OCI-LY7 (cell line): Measurements from ENCODE around the gene CIAO1. TPM values are rescaled to one million over a fixed set of nuclear protein-coding genes. Genes with fewer than 3 reads are reported as not detected.

Experiments used
- BruUV-seq: library from RNA; stranded (reverse); fragments of 400-500 nt; replicated peaks from 2 replicates; lab custom pipeline; 2021; lab: Mats Ljungman, UMichigan
- CTCF ChIA-PET: fragments of 300-600 bp; sonication (Branson Sonifier 250); formaldehyde crosslinking; loops from one replicate; lab custom pipeline; 2022; ENCODE audit warnings: antibody characterized with exemption; ENCODE audit not compliant: unreplicated experiment; lab: Charles Lee
- POLR2A ChIA-PET: fragments of 300-600 bp; sonication (Branson Sonifier 250); formaldehyde crosslinking; loops from one replicate; lab custom pipeline; 2022; ENCODE audit warnings: antibody characterized with exemption; lab: Charles Lee
- DNase-seq: peaks from one replicate; pipeline ENCODE4 v3.0.0-alpha.2; 2015; ENCODE audit warnings: low spot score
- H2AFZ ChIP-seq: fragments of 200-600 bp; sonication (generic), shearing (Covaris generic); 2 replicates; pipeline ENCODE4 v1.6.1; 2014; ENCODE audit warnings: mild to moderate bottlenecking, antibody characterized with exemption, low read length, moderate library complexity
- H3K27ac ChIP-seq: fragments of 200-600 bp; sonication (generic); 2 replicates; pipeline ENCODE4 v1.5.1; 2014; ENCODE audit warnings: mixed run types, low read depth, mild to moderate bottlenecking, moderate library complexity, low read length, inconsistent platforms; ENCODE audit not compliant: poor library complexity, severe bottlenecking
- H3K36me3 ChIP-seq: fragments of 200-600 bp; sonication (generic); 2 replicates; pipeline ENCODE4 v1.6.1; 2014; ENCODE audit warnings: mild to moderate bottlenecking, antibody characterized with exemption, low read length, moderate library complexity, mixed read lengths; ENCODE audit not compliant: insufficient read depth
- H3K4me1 ChIP-seq: fragments of 200-600 bp; sonication (generic); 2 replicates; pipeline ENCODE4 v1.5.1; 2014; ENCODE audit warnings: mild to moderate bottlenecking, low read length; ENCODE audit not compliant: insufficient read depth, poor library complexity, severe bottlenecking
- H3K4me2 ChIP-seq: fragments of 200-600 bp; sonication (generic); 2 replicates; pipeline ENCODE4 v1.6.1; 2014; ENCODE audit warnings: mild to moderate bottlenecking, low read length
- H3K4me3 ChIP-seq: fragments of 200-600 bp; sonication (generic); 2 replicates; pipeline ENCODE4 v1.5.1; 2014; ENCODE audit warnings: mild to moderate bottlenecking, low read depth, low read length; ENCODE audit not compliant: poor library complexity, severe bottlenecking
- H3K79me2 ChIP-seq: fragments of 200-600 bp; sonication (generic); 2 replicates; pipeline ENCODE4 v1.6.1; 2016; ENCODE audit warnings: low read depth, mild to moderate bottlenecking, low read length, moderate library complexity, mixed read lengths; ENCODE audit not compliant: insufficient read depth
- H3K9me2 ChIP-seq: fragments of 200-600 bp; sonication (generic); 2 replicates; pipeline ENCODE4 v1.6.1; 2016; ENCODE audit warnings: mild to moderate bottlenecking, low read length, mixed read lengths; ENCODE audit not compliant: insufficient read depth
- H3K9me3 ChIP-seq: fragments of 200-600 bp; sonication (generic); 2 replicates; pipeline ENCODE4 v1.6.1; 2014; ENCODE audit warnings: mild to moderate bottlenecking, mixed run types, low read length, mixed read lengths
- H4K20me1 ChIP-seq: fragments of 200-600 bp; sonication (generic); 2 replicates; pipeline ENCODE4 v1.6.1; 2014; ENCODE audit warnings: mild to moderate bottlenecking, antibody characterized with exemption, low read length, moderate library complexity, mixed read lengths; ENCODE audit not compliant: insufficient read depth
- EZH2phosphoT487 ChIP-seq: fragments of 200-600 bp; sonication (generic); IDR thresholded peaks from 2 replicates; pipeline ENCODE4 v1.6.1; 2018; ENCODE audit warnings: low read depth, borderline replicate concordance, mild to moderate bottlenecking, mixed run types, antibody characterized with exemption, low read length, moderate library complexity, mixed read lengths
- intact Hi-C: fragments of 100-400 bp; cut with micrococcal nuclease; formaldehyde crosslinking; loops from one replicate; pipeline ENCODE4 v1.10.0; 2022; ENCODE audit not compliant: unreplicated experiment
- total RNA-seq, 2 experiments: library from RNA; depleted of rRNA in 1 of 2; stranded (reverse); fragments of >200 nt in 1 of 2; shearing (Covaris generic) in 1 of 2; gene quantifications; 2 replicates each; pipeline ENCODE4 v1.2.3, GENCODE V29; 2014 to 2022
- TF ChIP-seq, protein P1 (sequence below): fragments of 200-600 bp; sonication (generic); conservative IDR thresholded peaks from 2 replicates; pipeline ENCODE4 v1.5.1; 2014; ENCODE audit warnings: mild to moderate bottlenecking, antibody characterized with exemption, low read length, moderate library complexity, mixed read lengths

CIAO1 gene
- total RNA-seq, 2 experiments from 2014 or later, result 89.6 to 128 TPM

DNA sequence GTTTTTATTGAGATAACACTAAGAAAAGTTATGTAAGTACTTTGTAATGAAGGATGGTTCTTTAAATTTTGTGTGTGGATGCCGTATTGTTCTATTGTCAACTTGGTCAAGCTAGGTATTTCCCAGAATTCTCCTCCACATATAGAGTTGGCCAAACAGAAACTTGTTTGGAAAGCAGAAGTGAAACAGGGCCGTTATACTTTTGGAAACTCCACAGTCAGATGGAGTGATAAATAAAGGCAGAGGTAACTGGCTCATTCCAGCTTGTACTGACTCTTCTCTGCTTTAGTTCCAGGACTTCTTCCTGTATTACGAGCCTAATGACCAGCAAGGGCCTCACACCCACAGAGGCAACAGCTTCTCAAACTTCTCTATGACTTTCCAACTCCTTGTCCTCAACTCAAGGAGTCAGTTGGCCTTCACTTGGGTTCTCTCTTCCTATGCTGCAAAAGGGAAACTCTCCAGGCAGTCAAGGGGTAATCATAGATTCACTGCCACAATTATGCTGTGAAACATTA, 41.0 kb upstream of the CIAO1 start:
- peaks cover 32% of the 10 kb centered on the region for H3K4me1 ChIP-seq
- intact Hi-C loops, result no loop called here
- TSS peak; percentile 22 for BruUV-seq
- H3K4me2 ChIP-seq, result peak overlapping the region; percentile 69
- TF ChIP-seq, protein P1, sequence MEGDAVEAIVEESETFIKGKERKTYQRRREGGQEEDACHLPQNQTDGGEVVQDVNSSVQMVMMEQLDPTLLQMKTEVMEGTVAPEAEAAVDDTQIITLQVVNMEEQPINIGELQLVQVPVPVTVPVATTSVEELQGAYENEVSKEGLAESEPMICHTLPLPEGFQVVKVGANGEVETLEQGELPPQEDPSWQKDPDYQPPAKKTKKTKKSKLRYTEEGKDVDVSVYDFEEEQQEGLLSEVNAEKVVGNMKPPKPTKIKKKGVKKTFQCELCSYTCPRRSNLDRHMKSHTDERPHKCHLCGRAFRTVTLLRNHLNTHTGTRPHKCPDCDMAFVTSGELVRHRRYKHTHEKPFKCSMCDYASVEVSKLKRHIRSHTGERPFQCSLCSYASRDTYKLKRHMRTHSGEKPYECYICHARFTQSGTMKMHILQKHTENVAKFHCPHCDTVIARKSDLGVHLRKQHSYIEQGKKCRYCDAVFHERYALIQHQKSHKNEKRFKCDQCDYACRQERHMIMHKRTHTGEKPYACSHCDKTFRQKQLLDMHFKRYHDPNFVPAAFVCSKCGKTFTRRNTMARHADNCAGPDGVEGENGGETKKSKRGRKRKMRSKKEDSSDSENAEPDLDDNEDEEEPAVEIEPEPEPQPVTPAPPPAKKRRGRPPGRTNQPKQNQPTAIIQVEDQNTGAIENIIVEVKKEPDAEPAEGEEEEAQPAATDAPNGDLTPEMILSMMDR, result no peak
- H3K79me2 ChIP-seq, result no peaks in the 10 kb centered on the region; the same call in 1 of the 2 replicates
- H3K36me3 ChIP-seq, result no peaks in the 10 kb centered on the region; the same call in 1 of the 2 replicates
- H3K4me3 ChIP-seq, result peak overlapping the region; percentile 42
- no peaks in the 10 kb centered on the region for H4K20me1 ChIP-seq
- H3K9me2 ChIP-seq, result no peaks in the 10 kb centered on the region
- no peaks in the 10 kb centered on the region for H3K9me3 ChIP-seq
- ChIA-PET POLR2A (interaction anchor here (0.5 to 2.0 kb wide), 8 partner anchors 9 to 525 kb away, joined by 3 to 20 read pairs (median 5); partner anchors contain the start of gene STARD7), CTCF (no interaction called here)
- peak; percentile 84 for DNase-seq
- peak overlapping the region; percentile 89 for H3K27ac ChIP-seq
- H2AFZ ChIP-seq, result peak overlapping the region; percentile 28; the same call in 1 of the 2 replicates

DNA sequence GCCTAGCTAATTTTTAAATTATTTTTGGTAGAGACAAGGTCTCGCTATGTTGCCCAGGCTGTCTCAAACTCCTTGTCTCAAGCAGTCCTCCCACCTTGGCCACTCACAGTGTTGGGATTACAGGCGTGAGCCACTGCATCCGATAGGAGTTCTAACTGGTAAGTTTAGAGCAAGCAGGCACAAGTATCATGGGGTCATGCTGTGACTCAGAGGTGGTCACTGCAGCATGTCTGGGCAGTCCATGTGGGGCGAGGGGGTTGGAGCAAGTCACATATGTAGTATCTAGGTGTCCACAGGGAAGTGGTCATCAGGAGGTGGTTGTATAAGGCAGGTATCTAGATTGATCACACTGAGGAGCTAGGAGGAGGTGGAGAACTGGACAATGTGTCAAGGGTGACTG, 34.7 kb upstream of the CIAO1 start:
- no peak for TF ChIP-seq EZH2phosphoT487
- TF ChIP-seq, protein P1, result no peak
- Histone ChIP-seq H3K4me3 (no peak overlapping the region), H4K20me1 (no peaks in the 10 kb centered on the region), H3K79me2 (no peaks in the 10 kb centered on the region; the same call in 1 of the 2 replicates), H3K9me3 (no peaks in the 10 kb centered on the region), H3K27ac (no peak overlapping the region), H3K4me2 (no peak overlapping the region), H3K9me2 (no peaks in the 10 kb centered on the region), H3K36me3 (no peaks in the 10 kb centered on the region), H3K4me1 (peaks cover 28% of the 10 kb centered on the region), H2AFZ (no peak overlapping the region)
- BruUV-seq, result no TSS peak
- intact Hi-C loops, result no loop called here
- ChIA-PET POLR2A (interaction anchor here (1.7 kb wide), 1 partner anchor 15 kb away, joined by 7 read pairs; no protein-coding TSS in a partner anchor), CTCF (interaction anchor here (0.7 to 1.1 kb wide), 2 partner anchors 9 to 10 kb away, joined by 3 to 4 read pairs; no protein-coding TSS in a partner anchor)
- DNase-seq, result no peak

DNA sequence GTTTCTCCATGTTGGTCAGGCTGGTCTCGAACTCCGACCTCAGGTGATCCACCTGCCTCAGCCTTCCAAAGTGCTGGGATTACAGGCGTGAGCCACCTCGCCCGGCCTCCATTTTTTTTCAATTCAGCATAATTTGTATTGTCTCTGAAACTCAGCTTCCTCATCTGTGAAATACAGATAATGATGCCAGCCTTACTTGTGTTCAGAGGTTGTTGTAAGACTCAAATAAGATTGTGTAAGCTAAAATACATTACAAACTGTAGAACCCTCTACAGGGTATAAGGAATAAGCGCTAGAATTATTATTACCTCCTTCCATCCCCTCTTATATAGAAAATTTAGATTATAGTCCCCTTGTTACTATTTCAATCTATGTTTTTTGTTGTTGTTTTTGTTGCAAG, 32.6 kb upstream of the CIAO1 start:
- peak overlapping the region; percentile 59; the same call in 1 of the 2 replicates for H2AFZ ChIP-seq
- H3K4me2 ChIP-seq, result peak overlapping the region; percentile 77
- H3K36me3 ChIP-seq, result no peaks in the 10 kb centered on the region
- no TSS peak for BruUV-seq
- peak overlapping the region; percentile 74 for H3K27ac ChIP-seq
- no peak overlapping the region for H3K4me3 ChIP-seq
- DNase-seq, result no peak
- H3K4me1 ChIP-seq, result peaks cover 28% of the 10 kb centered on the region
- CTCF ChIA-PET, result interaction anchor here (1.0 to 1.8 kb wide), 6 partner anchors 10 to 95 kb away, joined by 3 to 6 read pairs (median 4); partner anchors contain the start of genes ASTL and STARD7
- H3K9me2 ChIP-seq, result no peaks in the 10 kb centered on the region
- intact Hi-C loops, result loop anchor here (2.0 kb wide), 1 partner anchor 25 kb away; the partner anchor contains the start of gene STARD7
- no peaks in the 10 kb centered on the region for H4K20me1 ChIP-seq
- TF ChIP-seq, protein P1, result no peak
- no peak for TF ChIP-seq EZH2phosphoT487
- POLR2A ChIA-PET, result interaction anchor here (0.6 to 2.8 kb wide), 13 partner anchors 8 to 396 kb away, joined by 3 to 25 read pairs (median 5); partner anchors contain the start of gene STARD7
- H3K9me3 ChIP-seq, result no peaks in the 10 kb centered on the region
- H3K79me2 ChIP-seq, result no peaks in the 10 kb centered on the region
